Embryonic facial prominence (tissue), 1 donor: ENCODE results near the gene SPRR1A.
"Not testable (repeated sequence)": the region's sequence is repeated elsewhere in the genome, so short reads cannot be mapped to it uniquely, and the experiment has no call there.

Source experiments
- DNase-seq: peaks from one replicate; pipeline ENCODE4 v3.0.0-alpha.2; 2016; ENCODE audit errors: extremely low spot score

Gene SPRR1A

GRCh38 chr1:152972196-152972886, 11.5 kb upstream of the SPRR1A start:
- no peak for DNase-seq

- no peak for DNase-seq
These were observed 7.2 kb upstream of the SPRR1A start for GRCh38 chr1:152976688-152977087.

- no peak for DNase-seq
These were observed 6.3 kb upstream of the SPRR1A start for GRCh38 chr1:152977614-152978013.

- DNase-seq, result no peak
These were observed 3.2 kb upstream of the SPRR1A start for GRCh38 chr1:152980676-152981075.

- no peak for DNase-seq
These were observed 2.6 kb upstream of the SPRR1A start for GRCh38 chr1:152981146-152981871.

GRCh38 chr1:152982076-152982475, 1.8 kb upstream of the SPRR1A start:
- DNase-seq, result no peak

- no peak for DNase-seq
These were observed 647 bp upstream of the SPRR1A start for GRCh38 chr1:152983234-152983633.

- no peak for DNase-seq
These were observed 2.7 kb downstream of the SPRR1A start for GRCh38 chr1:152986578-152986977.

- no peak for DNase-seq
These were observed 9.3 kb downstream of the SPRR1A start for GRCh38 chr1:152993186-152993585.

- DNase-seq, result no peak
These were observed 12.0 kb downstream of the SPRR1A start for GRCh38 chr1:152995842-152996241.

- no peak for DNase-seq
These were observed 12.9 kb downstream of the SPRR1A start for GRCh38 chr1:152996633-152997400.

- DNase-seq, result no peak
These were observed 14.0 kb downstream of the SPRR1A start for GRCh38 chr1:152997901-152998300.

GRCh38 chr1:152998476-152998875, 14.6 kb downstream of the SPRR1A start:
- no peak for DNase-seq

- DNase-seq, result no peak
These were observed 15.9 kb downstream of the SPRR1A start for GRCh38 chr1:152999818-153000217.

- no peak for DNase-seq
These were observed 16.4 kb downstream of the SPRR1A start for GRCh38 chr1:153000294-153000693.

GRCh38 chr1:153001382-153001781, 17.5 kb downstream of the SPRR1A start, which contains the start of gene SPRR3:
TSS of gene SPRR3 (plus strand) at chr1:153001749. CDS start at chr1:153003021, 1,272 bp downstream.
- no peak for DNase-seq

- not testable (repeated sequence) for DNase-seq
These were observed 27.4 kb downstream of the SPRR1A start for GRCh38 chr1:153011235-153011758.

- DNase-seq, result not testable (repeated sequence)
These were observed 37.9 kb downstream of the SPRR1A start for GRCh38 chr1:153021829-153022228.

- DNase-seq, result not testable (repeated sequence)
These were observed 38.5 kb downstream of the SPRR1A start for GRCh38 chr1:153022340-153022739.

GRCh38 chr1:153023109-153023508, 39.2 kb downstream of the SPRR1A start:
- no peak for DNase-seq

GRCh38 chr1:153024413-153024812, 40.5 kb downstream of the SPRR1A start:
- DNase-seq, result no peak

GRCh38 chr1:153025797-153026196, 41.9 kb downstream of the SPRR1A start:
- no peak for DNase-seq
